OCI-LY3 (cell line): ENCODE data around the gene M1AP.

Experiments used
- CTCF ChIP-seq: fragments of 200-600, 300-600 bp; sonication (generic); IDR thresholded peaks from 2 replicates; pipeline ENCODE4 v1.5.1; 2014; ENCODE audit warnings: antibody characterized with exemption, low read length, low read depth
- EZH2phosphoT487 ChIP-seq: fragments of 200-600 bp; shearing (Covaris generic); IDR thresholded peaks from 2 replicates; pipeline ENCODE4 v1.6.1; 2018; ENCODE audit warnings: antibody characterized with exemption, mixed run types, low read depth

- TF ChIP-seq CTCF: no peak
- TF ChIP-seq EZH2phosphoT487: no peak
Measured at GRCh38 chr2:74691929-74692328, 43.8 kb upstream of the M1AP start.
